Uterus (tissue), 4 donors: Measurements from ENCODE around the gene EIF4B. TPM values are rescaled to one million over a fixed set of nuclear protein-coding genes. Genes with fewer than 3 reads are reported as not detected.

Source experiments
- DNase-seq, 2 donors: peaks; one replicate each; pipeline ENCODE4 v3.0.0-alpha.2; 2019 to 2020
- H3K27ac ChIP-seq, 2 donors: fragments of 200-600 bp; sonication (generic); 1 replicate in 1 of 2; 2 replicates in 1 of 2; pipeline ENCODE4 v1.5.1; 2016 to 2018
- H3K27me3 ChIP-seq, 2 donors: fragments of 200-600 bp; sonication (generic); one replicate each; pipeline ENCODE4 v1.5.1; 2018 to 2019; ENCODE audit warnings: control low read depth in 1 of 2
- H3K36me3 ChIP-seq, 2 donors: fragments of 200-600 bp; sonication (generic); one replicate each; pipeline ENCODE4 v1.5.1; 2019; ENCODE audit warnings: control low read depth in 1 of 2
- H3K4me1 ChIP-seq, 2 donors: fragments of 200-600 bp; sonication (generic); one replicate each; pipeline ENCODE4 v1.5.1; 2018 to 2019; ENCODE audit warnings: control low read depth in 1 of 2
- H3K4me3 ChIP-seq, 2 donors: fragments of 200-600 bp; sonication (generic); 1 replicate in 1 of 2; 2 replicates in 1 of 2; pipeline ENCODE4 v1.5.1; 2018 to 2019; ENCODE audit warnings: mild to moderate bottlenecking in 1 of 2
- H3K9me3 ChIP-seq, 2 donors: fragments of 200-600 bp; sonication (generic); one replicate each; pipeline ENCODE4 v1.5.1; 2019; ENCODE audit warnings: control low read depth in 1 of 2
- POLR2A ChIP-seq, 2 donors: fragments of 450-650 bp; IDR thresholded peaks; one replicate each; pipeline ENCODE4 v1.6.1; 2016; ENCODE audit warnings: antibody characterized with exemption in 2 of 2, mild to moderate bottlenecking in 1 of 2, moderate library complexity in 1 of 2
- intact Hi-C: fragments of 100-400 bp; cut with DNase I; formaldehyde crosslinking; loops from one replicate; pipeline ENCODE4 v1.15.1; 2023; ENCODE audit warnings: low total_unique reads
- total RNA-seq, 4 donors: library from RNA; depleted of rRNA in 3 of 4; stranded (reverse); fragments of >200 nt in 3 of 4; gene quantifications; one replicate each; pipeline versions ENCODE4 v1.1.0 to v1.2.4, GENCODE V29; 2014 to 2023
- TF ChIP-seq, protein P1 (sequence below), 4 experiments: fragments of 200-600 bp in 2 of 4; fragments of 450-650 bp in 2 of 4; sonication (generic) in 2 of 4; IDR thresholded peaks; one replicate each; pipeline ENCODE4 v1.5.1; 2016 to 2019; ENCODE audit warnings: antibody characterized with exemption in 4 of 4, mild to moderate bottlenecking in 2 of 4, moderate library complexity in 1 of 4
- donor health status: DM: yes; HTN: yes; CAD: no.

EIF4B gene
- total RNA-seq, 4 donors from 2014 or later = 388 to 1,076 (median 585) TPM

DNA sequence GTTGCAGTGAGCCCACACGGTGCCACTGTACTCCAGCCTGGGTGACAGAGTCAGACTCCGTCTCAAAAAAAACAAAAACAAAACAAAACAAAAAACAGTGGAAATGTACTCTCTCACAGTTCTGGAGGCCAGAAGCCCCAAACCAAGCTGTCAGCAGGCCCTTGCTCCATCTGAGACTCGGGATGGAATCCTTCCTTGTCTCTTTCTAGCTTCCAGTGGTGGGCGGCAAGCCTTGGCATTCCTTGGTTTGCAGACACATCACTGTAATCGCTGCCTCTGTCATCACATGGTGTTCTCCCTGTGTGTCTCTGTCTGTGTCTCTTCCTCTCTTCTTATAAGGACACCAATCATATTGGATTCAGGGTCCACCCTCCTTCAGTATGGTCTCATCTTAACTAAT, 50.0 kb downstream of the EIF4B start:
- Histone ChIP-seq H3K27me3 (no peaks in the 10 kb centered on the region), H3K27ac (peak overlapping the region in 1 of 2 donors; percentile 99), H3K9me3 (no peaks in the 10 kb centered on the region), H3K36me3 (no peaks in the 10 kb centered on the region), H3K4me1 (peaks cover 0 to 27% of the 10 kb centered on the region in 2 donors), H3K4me3 (no peak overlapping the region)
- no peak for TF ChIP-seq POLR2A (IDR thresholded peaks at IDR 0.05)
- TF ChIP-seq, protein P1, sequence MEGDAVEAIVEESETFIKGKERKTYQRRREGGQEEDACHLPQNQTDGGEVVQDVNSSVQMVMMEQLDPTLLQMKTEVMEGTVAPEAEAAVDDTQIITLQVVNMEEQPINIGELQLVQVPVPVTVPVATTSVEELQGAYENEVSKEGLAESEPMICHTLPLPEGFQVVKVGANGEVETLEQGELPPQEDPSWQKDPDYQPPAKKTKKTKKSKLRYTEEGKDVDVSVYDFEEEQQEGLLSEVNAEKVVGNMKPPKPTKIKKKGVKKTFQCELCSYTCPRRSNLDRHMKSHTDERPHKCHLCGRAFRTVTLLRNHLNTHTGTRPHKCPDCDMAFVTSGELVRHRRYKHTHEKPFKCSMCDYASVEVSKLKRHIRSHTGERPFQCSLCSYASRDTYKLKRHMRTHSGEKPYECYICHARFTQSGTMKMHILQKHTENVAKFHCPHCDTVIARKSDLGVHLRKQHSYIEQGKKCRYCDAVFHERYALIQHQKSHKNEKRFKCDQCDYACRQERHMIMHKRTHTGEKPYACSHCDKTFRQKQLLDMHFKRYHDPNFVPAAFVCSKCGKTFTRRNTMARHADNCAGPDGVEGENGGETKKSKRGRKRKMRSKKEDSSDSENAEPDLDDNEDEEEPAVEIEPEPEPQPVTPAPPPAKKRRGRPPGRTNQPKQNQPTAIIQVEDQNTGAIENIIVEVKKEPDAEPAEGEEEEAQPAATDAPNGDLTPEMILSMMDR (IDR thresholded peaks at IDR 0.05) = no peak
- intact Hi-C loops = no loop called here
- DNase-seq = no peak

DNA sequence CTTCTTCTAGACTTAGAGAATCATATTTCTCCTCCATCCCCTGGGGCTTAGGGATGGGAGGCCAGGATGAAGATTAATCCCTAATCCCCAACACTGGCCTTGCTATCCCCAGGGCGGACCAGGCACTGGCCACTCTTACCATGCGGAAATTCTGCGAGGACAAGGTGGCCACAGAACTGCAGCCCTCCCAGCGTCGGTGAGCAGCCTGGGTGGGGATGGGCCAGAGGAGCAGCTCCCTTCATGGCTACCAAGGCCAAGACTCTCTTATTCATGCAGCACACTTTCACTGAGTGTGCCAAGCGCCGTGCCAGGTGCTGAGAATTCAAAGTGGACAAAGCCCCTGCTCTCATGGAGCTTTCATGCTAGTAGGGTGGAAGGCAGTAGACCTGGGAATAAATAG, 50.6 kb downstream of the EIF4B start:
- Histone ChIP-seq H3K4me3 (no peak overlapping the region), H3K27me3 (no peaks in the 10 kb centered on the region), H3K36me3 (no peaks in the 10 kb centered on the region), H3K27ac (peak overlapping the region in 1 of 2 donors; percentile 99), H3K4me1 (peaks cover 0 to 32% of the 10 kb centered on the region in 2 donors), H3K9me3 (no peaks in the 10 kb centered on the region)
- intact Hi-C loops = no loop called here
- no peak for TF ChIP-seq POLR2A (IDR thresholded peaks at IDR 0.05)
- TF ChIP-seq, protein P1 (IDR thresholded peaks at IDR 0.05) = no peak
- DNase-seq = no peak

DNA sequence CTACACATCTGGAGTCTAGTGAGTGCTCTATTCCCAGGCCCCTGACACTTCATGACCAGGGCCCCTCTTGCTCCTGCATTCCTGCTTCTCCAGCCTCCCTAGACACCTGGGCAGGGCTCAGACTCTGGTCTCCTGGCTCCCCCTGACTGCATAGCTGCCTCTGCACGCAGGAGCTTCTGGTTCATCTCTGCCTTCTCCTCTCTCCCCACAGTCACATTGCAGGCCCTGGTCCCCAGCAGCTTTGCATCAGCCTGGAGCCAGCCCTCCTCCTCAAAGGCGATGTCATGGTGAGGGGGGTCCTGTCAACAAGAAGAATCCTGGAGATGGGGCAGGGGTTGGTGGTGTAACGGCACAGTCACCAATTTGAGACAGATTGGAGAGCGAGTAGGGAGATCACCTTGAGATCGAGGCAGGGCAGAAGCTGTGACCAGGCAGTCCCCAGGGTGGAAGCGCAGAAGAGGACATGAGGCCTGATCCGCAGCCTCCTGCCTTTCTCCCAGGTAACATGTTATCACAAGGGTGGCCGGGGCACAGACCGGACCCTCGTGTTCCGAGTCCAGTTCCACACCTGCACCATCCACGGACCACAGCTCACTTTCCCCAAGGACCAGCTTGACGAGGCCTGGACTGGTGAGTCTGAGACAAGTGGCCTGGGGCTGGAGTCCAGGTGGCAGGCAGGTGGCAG, 51.7 kb downstream of the EIF4B start:
- Histone ChIP-seq H3K9me3 (no peaks in the 10 kb centered on the region), H3K27ac (peak overlapping the region in 1 of 2 donors; percentile 86), H3K4me3 (no peak overlapping the region), H3K36me3 (no peaks in the 10 kb centered on the region), H3K27me3 (no peaks in the 10 kb centered on the region), H3K4me1 (peaks cover 0 to 37% of the 10 kb centered on the region in 2 donors)
- no peak for DNase-seq
- intact Hi-C loops = no loop called here
- TF ChIP-seq, protein P1 (IDR thresholded peaks at IDR 0.05) = no peak
- TF ChIP-seq POLR2A (IDR thresholded peaks at IDR 0.05) = no peak

DNA sequence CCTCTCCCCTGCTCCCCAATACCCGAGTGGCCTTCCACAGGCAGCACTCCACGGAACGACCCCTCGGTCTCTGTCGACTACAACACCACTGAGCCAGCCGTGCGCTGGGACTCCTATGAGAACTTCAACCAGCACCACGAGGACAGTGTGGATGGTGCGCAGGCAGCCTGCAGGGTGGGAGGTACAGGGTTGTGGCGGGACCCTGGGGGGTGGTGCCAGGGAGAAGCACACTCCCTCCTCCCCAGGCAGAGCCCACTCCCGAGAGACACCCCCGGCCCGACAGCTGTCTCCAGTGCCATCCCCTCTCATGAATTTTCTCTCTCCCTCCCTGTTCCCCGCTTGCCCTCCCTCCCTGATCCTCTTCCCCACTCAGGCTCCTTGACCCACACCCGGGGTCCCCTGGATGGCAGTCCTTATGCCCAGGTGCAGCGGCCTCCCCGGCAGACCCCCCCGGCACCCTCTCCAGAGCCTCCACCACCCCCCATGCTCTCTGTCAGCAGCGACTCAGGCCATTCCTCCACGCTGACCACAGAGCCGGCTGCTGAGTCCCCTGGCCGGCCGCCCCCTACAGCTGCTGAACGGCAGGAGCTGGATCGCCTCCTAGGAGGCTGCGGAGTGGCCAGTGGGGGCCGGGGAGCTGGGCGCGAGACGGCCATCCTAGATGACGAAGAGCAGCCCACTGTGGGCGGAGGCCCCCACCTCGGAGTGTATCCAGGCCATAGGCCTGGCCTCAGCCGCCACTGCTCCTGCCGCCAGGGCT, 52.6 kb downstream of the EIF4B start:
- H3K27me3 ChIP-seq = no peaks in the 10 kb centered on the region
- intact Hi-C loops = no loop called here
- H3K9me3 ChIP-seq = no peaks in the 10 kb centered on the region
- DNase-seq = no peak
- no peak overlapping the region for H3K4me3 ChIP-seq
- peaks cover 0 to 28% of the 10 kb centered on the region in 2 donors for H3K4me1 ChIP-seq
- no peaks in the 10 kb centered on the region for H3K36me3 ChIP-seq
- no peak for TF ChIP-seq POLR2A (IDR thresholded peaks at IDR 0.05)
- TF ChIP-seq, protein P1 (IDR thresholded peaks at IDR 0.05) = no peak
- H3K27ac ChIP-seq = peak overlapping the region; percentile 82 to 86
